VCaP (cell line): ENCODE measurements around the gene CFHR5.
A peak's percentile ranks its signal among the peaks of the same experiment; 100 is the strongest.

Experiments
- H3K27ac ChIP-seq: fragments of 450-650 bp; 2 replicates; pipeline ENCODE4 v1.5.1; 2017
- CTCF ChIP-seq: fragments of 450-650 bp; conservative IDR thresholded peaks from 2 replicates; pipeline ENCODE4 v1.5.1; 2017; ENCODE audit warnings: mild to moderate bottlenecking, moderate library complexity

Gene CFHR5

GRCh38 chr1:197008861-197009260, 31.5 kb downstream of the CFHR5 start:
- no peak for TF ChIP-seq CTCF
- no peak overlapping the region for H3K27ac ChIP-seq

GRCh38 chr1:197011614-197012013, 34.3 kb downstream of the CFHR5 start:
- TF ChIP-seq CTCF: no peak
- no peak overlapping the region for H3K27ac ChIP-seq

- no peak for TF ChIP-seq CTCF
- no peak overlapping the region for H3K27ac ChIP-seq
Observed at GRCh38 chr1:197013234-197013633, 35.9 kb downstream of the CFHR5 start.

GRCh38 chr1:197016751-197017150, 39.4 kb downstream of the CFHR5 start:
- no peak for TF ChIP-seq CTCF
- H3K27ac ChIP-seq: no peak overlapping the region

GRCh38 chr1:197017558-197018146, 40.3 kb downstream of the CFHR5 start:
- no peak for TF ChIP-seq CTCF

GRCh38 chr1:197021716-197022115, 44.4 kb downstream of the CFHR5 start:
- H3K27ac ChIP-seq: no peak overlapping the region
- TF ChIP-seq CTCF: no peak

More at GRCh38 chr1:197017558-197018146, 40.3 kb downstream of the CFHR5 start:
- peak overlapping the region; percentile 51 for H3K27ac ChIP-seq

- H3K27ac ChIP-seq: no peak overlapping the region
- no peak for TF ChIP-seq CTCF
Observed at GRCh38 chr1:197024460-197024859, 47.1 kb downstream of the CFHR5 start.

GRCh38 chr1:197027359-197027758, 50.0 kb downstream of the CFHR5 start:
- no peak for TF ChIP-seq CTCF
- H3K27ac ChIP-seq: no peak overlapping the region
